Measurements from ENCODE around the gene LRRC8D. TPM values are rescaled to one million over a fixed set of nuclear protein-coding genes. Genes with fewer than 3 reads are reported as not detected.

LRRC8D gene
- total RNA-seq, 1 donor from 2014 or later: 10.2 TPM

GRCh38 chr1:89941110-89941766 is 120.4 kb downstream of the LRRC8D start:
- DNase-seq: no peak

GRCh38 chr1:89942014-89942413 is 121.2 kb downstream of the LRRC8D start:
- no peak for DNase-seq

GRCh38 chr1:89942825-89943658 is 122.2 kb downstream of the LRRC8D start:
- no peak for DNase-seq

GRCh38 chr1:89943846-89944781 is 123.3 kb downstream of the LRRC8D start:
- DNase-seq: no peak

GRCh38 chr1:89945852-89946476 is 125.1 kb downstream of the LRRC8D start:
- no peak for DNase-seq

GRCh38 chr1:89946532-89946931 is 125.7 kb downstream of the LRRC8D start:
- no peak for DNase-seq

- DNase-seq: no peak
These were observed 128.0 kb downstream of the LRRC8D start for GRCh38 chr1:89948722-89949345.

GRCh38 chr1:89949991-89950624 is 129.3 kb downstream of the LRRC8D start:
- no peak for DNase-seq

GRCh38 chr1:89950703-89951102 is 129.9 kb downstream of the LRRC8D start:
- DNase-seq: no peak

- DNase-seq: no peak
These were observed 131.2 kb downstream of the LRRC8D start for GRCh38 chr1:89951766-89952604.

GRCh38 chr1:89952605-89953130 is 131.8 kb downstream of the LRRC8D start:
- DNase-seq: no peak

- no peak for DNase-seq
These were observed 132.3 kb downstream of the LRRC8D start for GRCh38 chr1:89953131-89953626.

GRCh38 chr1:89953929-89954328 is 133.1 kb downstream of the LRRC8D start:
- no peak for DNase-seq

GRCh38 chr1:89954401-89954800 is 133.6 kb downstream of the LRRC8D start:
- no peak for DNase-seq

- DNase-seq: no peak
These were observed 134.7 kb downstream of the LRRC8D start for GRCh38 chr1:89955311-89956205.

GRCh38 chr1:89957107-89957506 is 136.3 kb downstream of the LRRC8D start:
- DNase-seq: no peak

GRCh38 chr1:89958851-89959654 is 138.2 kb downstream of the LRRC8D start:
- no peak for DNase-seq

GRCh38 chr1:89959719-89960118 is 138.9 kb downstream of the LRRC8D start:
- DNase-seq: no peak

Measured in skin of body (tissue), 2 donors.